HL-60 (cell line): ENCODE results near the gene DEFB127.

ENCODE experiments used
- GABPA ChIP-seq: IDR thresholded peaks from 2 replicates; pipeline ENCODE4 v1.6.1; 2012; ENCODE audit warnings: low read depth
- POLR2AphosphoS5 ChIP-seq: IDR thresholded peaks from 2 replicates; pipeline ENCODE4 v1.6.1; 2012; ENCODE audit warnings: low read depth
- SPI1 ChIP-seq: IDR thresholded peaks from 2 replicates; pipeline ENCODE4 v1.6.1; 2012; ENCODE audit warnings: low read depth, mild to moderate bottlenecking, borderline replicate concordance
- TF ChIP-seq, protein P1 (sequence below): IDR thresholded peaks from one replicate; pipeline ENCODE4 v1.5.1; 2011; ENCODE audit warnings: low read length, control low read depth, inconsistent platforms; ENCODE audit not compliant: insufficient read depth
- TF ChIP-seq, protein P2 (sequence below): IDR thresholded peaks from 2 replicates; pipeline ENCODE4 v1.6.1; 2012; ENCODE audit warnings: low read depth; ENCODE audit not compliant: insufficient replicate concordance

DNA sequence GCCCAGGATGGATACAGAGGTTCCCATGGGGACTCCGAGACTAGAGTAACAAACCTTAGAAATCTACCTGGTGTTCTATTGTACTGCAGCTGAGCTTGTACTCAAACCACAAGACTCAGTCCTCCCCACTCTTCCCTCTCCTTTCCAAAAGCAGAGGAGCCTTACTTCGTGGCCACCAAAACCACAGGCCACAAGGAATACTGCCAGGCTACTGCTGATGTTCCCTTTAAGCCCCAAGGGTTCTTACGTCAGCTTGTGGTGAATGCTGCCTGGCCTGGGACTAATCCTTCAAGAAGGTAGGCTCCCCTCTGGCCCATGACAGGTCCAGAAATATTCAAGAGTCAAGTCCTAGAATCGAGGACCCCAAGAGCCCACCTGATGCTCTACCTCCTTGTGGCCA lies 42.7 kb downstream of the DEFB127 start:
- TF ChIP-seq, protein P1, sequence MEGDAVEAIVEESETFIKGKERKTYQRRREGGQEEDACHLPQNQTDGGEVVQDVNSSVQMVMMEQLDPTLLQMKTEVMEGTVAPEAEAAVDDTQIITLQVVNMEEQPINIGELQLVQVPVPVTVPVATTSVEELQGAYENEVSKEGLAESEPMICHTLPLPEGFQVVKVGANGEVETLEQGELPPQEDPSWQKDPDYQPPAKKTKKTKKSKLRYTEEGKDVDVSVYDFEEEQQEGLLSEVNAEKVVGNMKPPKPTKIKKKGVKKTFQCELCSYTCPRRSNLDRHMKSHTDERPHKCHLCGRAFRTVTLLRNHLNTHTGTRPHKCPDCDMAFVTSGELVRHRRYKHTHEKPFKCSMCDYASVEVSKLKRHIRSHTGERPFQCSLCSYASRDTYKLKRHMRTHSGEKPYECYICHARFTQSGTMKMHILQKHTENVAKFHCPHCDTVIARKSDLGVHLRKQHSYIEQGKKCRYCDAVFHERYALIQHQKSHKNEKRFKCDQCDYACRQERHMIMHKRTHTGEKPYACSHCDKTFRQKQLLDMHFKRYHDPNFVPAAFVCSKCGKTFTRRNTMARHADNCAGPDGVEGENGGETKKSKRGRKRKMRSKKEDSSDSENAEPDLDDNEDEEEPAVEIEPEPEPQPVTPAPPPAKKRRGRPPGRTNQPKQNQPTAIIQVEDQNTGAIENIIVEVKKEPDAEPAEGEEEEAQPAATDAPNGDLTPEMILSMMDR, result no peak
- TF ChIP-seq, protein P2, sequence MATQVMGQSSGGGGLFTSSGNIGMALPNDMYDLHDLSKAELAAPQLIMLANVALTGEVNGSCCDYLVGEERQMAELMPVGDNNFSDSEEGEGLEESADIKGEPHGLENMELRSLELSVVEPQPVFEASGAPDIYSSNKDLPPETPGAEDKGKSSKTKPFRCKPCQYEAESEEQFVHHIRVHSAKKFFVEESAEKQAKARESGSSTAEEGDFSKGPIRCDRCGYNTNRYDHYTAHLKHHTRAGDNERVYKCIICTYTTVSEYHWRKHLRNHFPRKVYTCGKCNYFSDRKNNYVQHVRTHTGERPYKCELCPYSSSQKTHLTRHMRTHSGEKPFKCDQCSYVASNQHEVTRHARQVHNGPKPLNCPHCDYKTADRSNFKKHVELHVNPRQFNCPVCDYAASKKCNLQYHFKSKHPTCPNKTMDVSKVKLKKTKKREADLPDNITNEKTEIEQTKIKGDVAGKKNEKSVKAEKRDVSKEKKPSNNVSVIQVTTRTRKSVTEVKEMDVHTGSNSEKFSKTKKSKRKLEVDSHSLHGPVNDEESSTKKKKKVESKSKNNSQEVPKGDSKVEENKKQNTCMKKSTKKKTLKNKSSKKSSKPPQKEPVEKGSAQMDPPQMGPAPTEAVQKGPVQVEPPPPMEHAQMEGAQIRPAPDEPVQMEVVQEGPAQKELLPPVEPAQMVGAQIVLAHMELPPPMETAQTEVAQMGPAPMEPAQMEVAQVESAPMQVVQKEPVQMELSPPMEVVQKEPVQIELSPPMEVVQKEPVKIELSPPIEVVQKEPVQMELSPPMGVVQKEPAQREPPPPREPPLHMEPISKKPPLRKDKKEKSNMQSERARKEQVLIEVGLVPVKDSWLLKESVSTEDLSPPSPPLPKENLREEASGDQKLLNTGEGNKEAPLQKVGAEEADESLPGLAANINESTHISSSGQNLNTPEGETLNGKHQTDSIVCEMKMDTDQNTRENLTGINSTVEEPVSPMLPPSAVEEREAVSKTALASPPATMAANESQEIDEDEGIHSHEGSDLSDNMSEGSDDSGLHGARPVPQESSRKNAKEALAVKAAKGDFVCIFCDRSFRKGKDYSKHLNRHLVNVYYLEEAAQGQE, result no peak
- no peak for TF ChIP-seq POLR2AphosphoS5
- TF ChIP-seq SPI1, result no peak
- no peak for TF ChIP-seq GABPA
